Panc1 (cell line): ENCODE data around the gene MLLT3. TPM values are rescaled to one million over a fixed set of nuclear protein-coding genes. Genes with fewer than 3 reads are reported as not detected.

ENCODE experiments used
- ATAC-seq: fragments of 200-7000 bp; cut with Tn5 transposase; 2 replicates; pipeline ENCODE4 v1.9.1; 2020; ENCODE audit warnings: mild to moderate bottlenecking, moderate library complexity
- BruUV-seq: library from RNA; stranded (reverse); fragments of 400-500 nt; replicated peaks from 2 replicates; lab custom pipeline; 2021; lab: Mats Ljungman, UMichigan
- CTCF ChIA-PET: fragments of 300-600 bp; sonication (Branson Sonifier 250); formaldehyde crosslinking; loops from one replicate; lab custom pipeline; 2022; ENCODE audit warnings: antibody characterized with exemption; lab: Charles Lee
- POLR2A ChIA-PET: fragments of 300-600 bp; sonication (Branson Sonifier 250); formaldehyde crosslinking; loops from one replicate; lab custom pipeline; 2022; ENCODE audit warnings: antibody characterized with exemption; lab: Charles Lee
- DNase-seq: peaks from one replicate; pipeline ENCODE4 v3.0.0-alpha.2; 2010; ENCODE audit warnings: low read depth, low spot score
- H3K27ac ChIP-seq: 2 replicates; pipeline ENCODE4 v1.5.1; 2011; ENCODE audit warnings: mild to moderate bottlenecking, low read length, inconsistent platforms
- H3K27me3 ChIP-seq: fragments of 200-500 bp; sonication (Bioruptor generic); 2 replicates; pipeline ENCODE4 v1.6.0; 2014; ENCODE audit warnings: low read length, inconsistent platforms; ENCODE audit not compliant: control insufficient read depth, insufficient read depth
- H3K36me3 ChIP-seq: fragments of 200-500 bp; sonication (Bioruptor generic); 2 replicates; pipeline ENCODE4 v1.5.1; 2014; ENCODE audit warnings: inconsistent platforms, mild to moderate bottlenecking, low read length, moderate library complexity; ENCODE audit not compliant: control insufficient read depth, insufficient read depth
- H3K4me1 ChIP-seq: 2 replicates; pipeline ENCODE4 v1.5.1; 2011; ENCODE audit warnings: inconsistent platforms, mild to moderate bottlenecking, low read length, moderate library complexity; ENCODE audit not compliant: control insufficient read depth, insufficient read depth
- H3K4me3 ChIP-seq, 2 experiments: 2 replicates each; pipeline ENCODE4 v1.5.1; 2011 to 2012; ENCODE audit warnings: low read depth in 2 of 2, low read length in 2 of 2, mild to moderate bottlenecking in 2 of 2, inconsistent platforms in 1 of 2, moderate library complexity in 1 of 2
- H3K9me3 ChIP-seq: fragments of 200-500 bp; sonication (Bioruptor generic); 2 replicates; pipeline ENCODE4 v1.5.1; 2014; ENCODE audit warnings: low read depth, mild to moderate bottlenecking, inconsistent platforms, low read length, moderate library complexity; ENCODE audit not compliant: control insufficient read depth, insufficient read depth
- CTCF ChIP-seq: fragments of 450-650 bp; IDR thresholded peaks from 2 replicates; pipeline ENCODE4 v1.5.1; 2017; ENCODE audit warnings: mild to moderate bottlenecking
- POLR2AphosphoS5 ChIP-seq: IDR thresholded peaks from 2 replicates; pipeline ENCODE4 v1.6.1; 2012; ENCODE audit warnings: mild to moderate bottlenecking, low read depth, low read length, moderate library complexity
- REST ChIP-seq, 2 experiments: IDR thresholded peaks; 2 replicates each; pipeline ENCODE4 v1.6.1; 2011 to 2012; ENCODE audit warnings: low read depth in 2 of 2, control low read depth in 1 of 2, low read length in 1 of 2, mild to moderate bottlenecking in 1 of 2, moderate library complexity in 1 of 2; ENCODE audit not compliant: insufficient read depth in 1 of 2
- SIN3A ChIP-seq: IDR thresholded peaks from 2 replicates; pipeline ENCODE4 v1.6.1; 2012; ENCODE audit warnings: low read depth, mild to moderate bottlenecking, low read length, moderate library complexity, borderline replicate concordance; ENCODE audit not compliant: insufficient read depth
- TCF7L2 ChIP-seq: IDR thresholded peaks from 2 replicates; pipeline ENCODE4 v1.6.1; 2011; ENCODE audit warnings: mild to moderate bottlenecking, low read depth, low read length, inconsistent platforms
- in situ Hi-C: cut with HindIII; loops from 2 replicates; pipeline ENCODE4 v1.10.0; 2016; ENCODE audit warnings: low sequenced_read_pairs, low pct_unique_long_range_greater_than_20kb
- intact Hi-C: fragments of 100-400 bp; cut with micrococcal nuclease; formaldehyde crosslinking; loops from one replicate; pipeline ENCODE4 v1.10.0; 2022; ENCODE audit not compliant: unreplicated experiment
- total RNA-seq: library from RNA; stranded (reverse); gene quantifications from one replicate; pipeline ENCODE4 v1.2.1, GENCODE V29; 2021; ENCODE audit not compliant: unreplicated experiment

Gene MLLT3
- total RNA-seq, 1 experiment from 2014 or later: 0.49 TPM

GRCh38 chr9:20398536-20399338 is 223.6 kb downstream of the MLLT3 start:
- H3K27me3 ChIP-seq: no peaks in the 10 kb centered on the region
- ATAC-seq (no peak), DNase-seq (no peak)
- H3K36me3 ChIP-seq: no peaks in the 10 kb centered on the region
- TF ChIP-seq CTCF: no peak
- TF ChIP-seq TCF7L2: no peak
- in situ Hi-C loops: no loop called here
- no TSS peak for BruUV-seq
- no peak overlapping the region for H3K27ac ChIP-seq
- ChIA-PET POLR2A (no interaction called here), CTCF (no interaction called here)
- H3K4me3 ChIP-seq: no peak overlapping the region
- H3K4me1 ChIP-seq: no peaks in the 10 kb centered on the region
- intact Hi-C loops: no loop called here
- no peaks in the 10 kb centered on the region for H3K9me3 ChIP-seq

GRCh38 chr9:20397348-20397747 is 225.0 kb downstream of the MLLT3 start:
- ChIA-PET CTCF (no interaction called here), POLR2A (no interaction called here)
- H3K27me3 ChIP-seq: no peaks in the 10 kb centered on the region
- no peaks in the 10 kb centered on the region for H3K4me1 ChIP-seq
- no peaks in the 10 kb centered on the region for H3K36me3 ChIP-seq
- no TSS peak for BruUV-seq
- ATAC-seq: no peak
- no peaks in the 10 kb centered on the region for H3K9me3 ChIP-seq
- intact Hi-C loops: no loop called here
- TF ChIP-seq SIN3A: no peak
- TF ChIP-seq CTCF: no peak
- no peak for TF ChIP-seq TCF7L2
- TF ChIP-seq REST (IDR thresholded peaks at IDR 0.05; ENCODE audit: insufficient read depth in 1 of 2, low read depth in 2 of 2, low read length in 1 of 2): no peak
- TF ChIP-seq POLR2AphosphoS5: no peak
- H3K27ac ChIP-seq: no peak overlapping the region
- no peak overlapping the region for H3K4me3 ChIP-seq
- in situ Hi-C loops: no loop called here
- DNase-seq: no peak
